PC-3 (cell line): ENCODE results near the gene MFNG. TPM values are rescaled to one million over a fixed set of nuclear protein-coding genes. Genes with fewer than 3 reads are reported as not detected.
A peak's percentile ranks its signal among the peaks of the same experiment; 100 is the strongest.

Source experiments
- ATAC-seq: fragments of 200-7000 bp; cut with Tn5 transposase; 2 replicates; pipeline ENCODE4 v1.9.1; 2020; ENCODE audit warnings: mild to moderate bottlenecking, moderate library complexity
- BruUV-seq: library from RNA; stranded (reverse); fragments of 400-500 nt; replicated peaks from 2 replicates; lab custom pipeline; 2021; lab: Mats Ljungman, UMichigan
- CTCF ChIA-PET: fragments of 300-600 bp; sonication (Branson Sonifier 250); formaldehyde crosslinking; loops from one replicate; lab custom pipeline; 2022; ENCODE audit warnings: antibody characterized with exemption; lab: Charles Lee
- POLR2A ChIA-PET: fragments of 300-600 bp; sonication (Branson Sonifier 250); formaldehyde crosslinking; loops from one replicate; lab custom pipeline; 2022; ENCODE audit warnings: antibody characterized with exemption; ENCODE audit not compliant: unreplicated experiment; lab: Charles Lee
- DNase-seq: peaks from one replicate; pipeline ENCODE4 v3.0.0-alpha.2; 2015
- H2AFZ ChIP-seq: fragments of 300-600 bp; sonication (generic); 2 replicates; pipeline ENCODE4 v1.6.0; 2016; ENCODE audit warnings: antibody characterized with exemption, low read length
- H3F3A ChIP-seq: fragments of 300-600 bp; sonication (generic); one replicate; pipeline ENCODE4 v1.6.0; 2017; ENCODE audit warnings: antibody characterized with exemption, low read length, control low read depth, mild to moderate bottlenecking; ENCODE audit not compliant: unreplicated experiment
- H3K27ac ChIP-seq: fragments of 300-600 bp; sonication (generic); 2 replicates; pipeline ENCODE4 v1.5.1; 2016; ENCODE audit warnings: mild to moderate bottlenecking, low read length
- H3K27me3 ChIP-seq: fragments of 300-600 bp; sonication (generic); 2 replicates; pipeline ENCODE4 v1.6.1; 2016; ENCODE audit warnings: low read length, mixed read lengths
- H3K36me3 ChIP-seq: fragments of 300-600 bp; sonication (generic); 2 replicates; pipeline ENCODE4 v1.6.1; 2016; ENCODE audit warnings: low read depth, mixed run types, low read length, mixed read lengths
- H3K4me1 ChIP-seq: fragments of 300-600 bp; sonication (generic); 2 replicates; pipeline ENCODE4 v1.5.1; 2016; ENCODE audit warnings: low read length; ENCODE audit not compliant: insufficient read depth
- H3K4me2 ChIP-seq: fragments of 300-600 bp; sonication (generic); 2 replicates; pipeline ENCODE4 v1.6.0; 2016; ENCODE audit warnings: low read length
- H3K4me3 ChIP-seq: fragments of 300-600 bp; sonication (generic); 2 replicates; pipeline ENCODE4 v1.5.1; 2016; ENCODE audit warnings: mild to moderate bottlenecking, low read length, mixed read lengths
- H3K79me2 ChIP-seq: fragments of 300-600 bp; sonication (generic); 2 replicates; pipeline ENCODE4 v1.6.1; 2017; ENCODE audit warnings: low read length, mixed read lengths
- H3K9ac ChIP-seq: fragments of 300-600 bp; sonication (generic); 2 replicates; pipeline ENCODE4 v1.6.0; 2016; ENCODE audit warnings: mild to moderate bottlenecking, low read length
- H3K9me2 ChIP-seq: fragments of 300-600 bp; sonication (generic); replicated peaks from 2 replicates; pipeline ENCODE4 v1.6.1; 2016; ENCODE audit warnings: mixed run types, low read length, mixed read lengths
- H3K9me3 ChIP-seq: fragments of 300-600 bp; sonication (generic); 2 replicates; pipeline ENCODE4 v1.6.1; 2016; ENCODE audit warnings: low read length, mixed read lengths
- H4K20me1 ChIP-seq: fragments of 300-600 bp; sonication (generic); 2 replicates; pipeline ENCODE4 v1.6.1; 2016; ENCODE audit warnings: low read length, mixed read lengths
- CTCF ChIP-seq: fragments of 300-600 bp; sonication (generic); conservative IDR thresholded peaks from 2 replicates; pipeline ENCODE4 v1.5.1; 2017; ENCODE audit warnings: antibody characterized with exemption, low read depth, mild to moderate bottlenecking, low read length
- EZH2 ChIP-seq: fragments of 300-600 bp; sonication (generic); IDR thresholded peaks from one replicate; pipeline ENCODE4 v1.6.1; 2017; ENCODE audit warnings: antibody characterized with exemption, mild to moderate bottlenecking, low read length; ENCODE audit not compliant: unreplicated experiment
- EZH2phosphoT487 ChIP-seq: fragments of 300-600 bp; sonication (generic); IDR thresholded peaks from 2 replicates; pipeline ENCODE4 v1.6.1; 2018; ENCODE audit warnings: mild to moderate bottlenecking, antibody characterized with exemption, low read length, borderline replicate concordance
- intact Hi-C: fragments of 100-400 bp; cut with micrococcal nuclease; formaldehyde crosslinking; loops from 2 replicates; pipeline ENCODE4 v1.9.0; 2023
- total RNA-seq: library from RNA; depleted of rRNA; stranded (reverse); fragments of >200 nt; gene quantifications from 2 replicates; pipeline ENCODE4 v1.2.3, GENCODE V29; 2014

Gene MFNG
- total RNA-seq, 1 experiment from 2014 or later, result 1.7 TPM

DNA sequence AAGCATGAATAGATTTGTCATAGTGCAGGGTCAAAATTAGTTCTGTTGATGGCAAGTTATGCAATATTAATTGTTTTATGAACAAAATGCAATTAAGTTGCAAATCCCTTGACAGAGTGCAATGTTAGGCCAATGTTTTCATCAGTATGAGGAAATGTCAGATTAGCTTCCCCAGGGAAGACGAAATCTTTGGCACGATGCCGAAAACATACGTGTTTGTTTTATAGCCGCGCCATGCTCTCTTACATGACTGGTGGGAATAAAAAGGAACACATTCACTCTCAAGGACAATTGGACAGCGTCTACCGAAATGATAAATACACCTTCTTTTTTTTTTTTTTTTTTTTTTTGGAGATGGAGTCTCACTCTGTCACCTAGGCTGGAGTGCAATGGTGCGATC is 27.0 kb downstream of the MFNG start:
- Histone ChIP-seq H3K4me2 (no peak overlapping the region), H3K4me3 (no peak overlapping the region), H2AFZ (no peak overlapping the region), H3F3A (no peaks in the 10 kb centered on the region), H3K4me1 (peaks cover 22% of the 10 kb centered on the region), H3K9me3 (no peaks in the 10 kb centered on the region), H3K27me3 (no peaks in the 10 kb centered on the region), H4K20me1 (no peaks in the 10 kb centered on the region), H3K27ac (no peak overlapping the region), H3K9ac (no peak overlapping the region), H3K79me2 (no peaks in the 10 kb centered on the region), H3K9me2 (no peaks in the 10 kb centered on the region), H3K36me3 (no peaks in the 10 kb centered on the region; the same call in 1 of the 2 replicates)
- DNase-seq, result no peak
- intact Hi-C loops, result no loop called here
- no peak for ATAC-seq
- TF ChIP-seq EZH2phosphoT487 (no peak), EZH2 (no peak)
- ChIA-PET CTCF (interaction anchor here (0.6 kb wide), 1 partner anchor 142 kb away, joined by 4 read pairs; no protein-coding TSS in a partner anchor), POLR2A (no interaction called here)
- no TSS peak for BruUV-seq

- CTCF ChIA-PET, result no interaction called here
- BruUV-seq, result no TSS peak
- H3K27ac ChIP-seq, result 0 out of 2 replicates have a peak overlapping the region, but pooled peaks have one; percentile 93
- H3K9ac ChIP-seq, result no peak overlapping the region
- POLR2A ChIA-PET, result no interaction called here
- H2AFZ ChIP-seq, result no peak overlapping the region
- H3K4me3 ChIP-seq, result no peak overlapping the region
- TF ChIP-seq EZH2 (no peak), CTCF (peak; percentile 95)
- ATAC-seq (peak; percentile 78), DNase-seq (peak; percentile 85)
- intact Hi-C loops, result loop anchor here (1.0 kb wide), 2 partner anchors 141 to 190 kb away; no protein-coding TSS in a partner anchor
- no peaks in the 10 kb centered on the region for H3K9me2 ChIP-seq
- no peaks in the 10 kb centered on the region; the same call in 1 of the 2 replicates for H3K36me3 ChIP-seq
- H3K4me2 ChIP-seq, result no peak overlapping the region
- H3K79me2 ChIP-seq, result no peaks in the 10 kb centered on the region
- H3K27me3 ChIP-seq, result no peaks in the 10 kb centered on the region
- peaks cover 25% of the 10 kb centered on the region for H3K4me1 ChIP-seq
- H3F3A ChIP-seq, result no peaks in the 10 kb centered on the region
- no peaks in the 10 kb centered on the region for H3K9me3 ChIP-seq
- no peaks in the 10 kb centered on the region for H4K20me1 ChIP-seq
These were observed 28.9 kb downstream of the MFNG start for GRCh38 chr22:37457093-37457893.

DNA sequence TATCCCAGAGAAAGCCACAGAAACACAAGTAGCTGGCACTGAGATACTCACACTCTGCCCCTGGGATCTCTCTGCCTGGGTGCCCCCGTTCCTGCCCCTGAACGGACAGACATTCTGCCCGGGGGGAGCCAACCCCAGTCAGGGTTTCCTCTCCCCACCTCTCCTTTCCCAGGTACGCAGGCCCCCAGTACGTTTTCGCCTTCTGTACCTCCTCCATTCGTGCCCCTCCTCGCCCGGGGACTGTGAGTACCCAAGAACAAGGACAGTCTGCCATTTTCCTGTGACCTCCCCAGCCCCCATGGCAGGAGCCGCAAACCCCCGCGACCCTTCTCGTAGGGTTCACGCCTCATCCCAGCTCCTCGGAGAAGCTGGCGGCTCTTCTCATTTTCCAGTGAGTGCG is 29.8 kb downstream of the MFNG start:
- Histone ChIP-seq H3K4me2 (no peak overlapping the region), H3K9me2 (no peaks in the 10 kb centered on the region), H3K27ac (peak overlapping the region; percentile 93; the same call in 1 of the 2 replicates), H3K4me3 (no peak overlapping the region), H3K79me2 (no peaks in the 10 kb centered on the region), H3K36me3 (no peaks in the 10 kb centered on the region; the same call in 1 of the 2 replicates), H3K4me1 (peaks cover 25% of the 10 kb centered on the region), H3F3A (no peaks in the 10 kb centered on the region), H3K27me3 (no peaks in the 10 kb centered on the region), H3K9me3 (no peaks in the 10 kb centered on the region), H2AFZ (no peak overlapping the region), H4K20me1 (no peaks in the 10 kb centered on the region), H3K9ac (no peak overlapping the region)
- ATAC-seq (no peak), DNase-seq (no peak)
- intact Hi-C loops, result no loop called here
- no TSS peak for BruUV-seq
- ChIA-PET CTCF (no interaction called here), POLR2A (no interaction called here)
- no peak for TF ChIP-seq EZH2
- TF ChIP-seq CTCF, result no peak
- no peak for TF ChIP-seq EZH2phosphoT487
